ENCODE data around the gene LRP3.
"Not testable (repeated sequence)": the region's sequence is repeated elsewhere in the genome, so short reads cannot be mapped to it uniquely, and the experiment has no call there.

Gene LRP3

GRCh38 chr19:33175886-33176669 lies 18.1 kb upstream of the LRP3 start:
- no peak for DNase-seq (ENCODE audit: low read depth)

GRCh38 chr19:33176670-33177416 lies 17.3 kb upstream of the LRP3 start:
- DNase-seq (ENCODE audit: low read depth), result peak; percentile 88

- DNase-seq (ENCODE audit: low read depth), result no peak
Observed at GRCh38 chr19:33177417-33177979, 16.6 kb upstream of the LRP3 start.

- DNase-seq (ENCODE audit: low read depth), result no peak
Observed at GRCh38 chr19:33186431-33187182, 7.5 kb upstream of the LRP3 start.

- DNase-seq (ENCODE audit: low read depth), result no peak
Observed at GRCh38 chr19:33187183-33187540, 7.0 kb upstream of the LRP3 start.

GRCh38 chr19:33189453-33189852 lies 4.7 kb upstream of the LRP3 start:
- DNase-seq (ENCODE audit: low read depth), result no peak

GRCh38 chr19:33191092-33191491 lies 3.0 kb upstream of the LRP3 start:
- DNase-seq (ENCODE audit: low read depth), result not testable (repeated sequence)

- DNase-seq (ENCODE audit: low read depth), result no peak
Observed at GRCh38 chr19:33191501-33191900, 2.6 kb upstream of the LRP3 start.

GRCh38 chr19:33192010-33192409 lies 2.1 kb upstream of the LRP3 start:
- no peak for DNase-seq (ENCODE audit: low read depth)

- DNase-seq (ENCODE audit: low read depth), result no peak
Observed at GRCh38 chr19:33193269-33193864, 763 bp upstream of the LRP3 start.

- DNase-seq (ENCODE audit: low read depth), result no peak
Observed at GRCh38 chr19:33194532-33194885, 379 bp downstream of the LRP3 start.

GRCh38 chr19:33194886-33195644 lies 935 bp downstream of the LRP3 start:
- no peak for DNase-seq (ENCODE audit: low read depth)

GRCh38 chr19:33195645-33196347 lies 1.7 kb downstream of the LRP3 start:
- DNase-seq (ENCODE audit: low read depth), result no peak

GRCh38 chr19:33196446-33197193 lies 2.5 kb downstream of the LRP3 start:
- DNase-seq (ENCODE audit: low read depth), result no peak

- no peak for DNase-seq (ENCODE audit: low read depth)
Observed at GRCh38 chr19:33197591-33198000, 3.5 kb downstream of the LRP3 start.

- DNase-seq (ENCODE audit: low read depth), result no peak
Observed at GRCh38 chr19:33198169-33198568, 4.0 kb downstream of the LRP3 start.

- no peak for DNase-seq (ENCODE audit: low read depth)
Observed at GRCh38 chr19:33199441-33200265, 5.5 kb downstream of the LRP3 start.

- DNase-seq (ENCODE audit: low read depth), result no peak
Observed at GRCh38 chr19:33201473-33201872, 7.3 kb downstream of the LRP3 start.

- DNase-seq (ENCODE audit: low read depth), result no peak
Observed at GRCh38 chr19:33201886-33202545, 7.9 kb downstream of the LRP3 start.
